ENCODE data around the gene SLC38A7.
"Not testable (repeated sequence)": the region's sequence is repeated elsewhere in the genome, so short reads cannot be mapped to it uniquely, and the experiment has no call there.

The SLC38A7 gene

GRCh38 chr16:58717994-58718393 is 33.4 kb upstream of the SLC38A7 start:
- Histone ChIP-seq H3K9me3 (ENCODE audit: control insufficient read depth, low read length) (no peaks in the 10 kb centered on the region), H3K36me3 (ENCODE audit: control insufficient read depth, insufficient read depth, low read length) (peaks cover 38% of the 10 kb centered on the region), H3K27me3 (ENCODE audit: control insufficient read depth, insufficient read depth, low read length, poor library complexity, severe bottlenecking) (no peaks in the 10 kb centered on the region), H3K4me3 (ENCODE audit: insufficient read depth, low read depth, low read length) (no peak overlapping the region), H3K27ac (ENCODE audit: insufficient read depth, low read depth, low read length, poor library complexity, severe bottlenecking) (no peak overlapping the region), H3K4me1 (ENCODE audit: control insufficient read depth, insufficient read depth, low read length) (no peaks in the 10 kb centered on the region)
- WGBS, 2 experiments: 94 to 96% methylated on average over 13 of the region's 13 CpGs

GRCh38 chr16:58716468-58716867 is 31.9 kb upstream of the SLC38A7 start:
- no peaks in the 10 kb centered on the region for H3K9me3 ChIP-seq (ENCODE audit: control insufficient read depth, low read length)
- 94 to 96% methylated on average over 8 of the region's 8 CpGs for WGBS, 2 experiments
- no peak overlapping the region for H3K4me3 ChIP-seq (ENCODE audit: insufficient read depth, low read depth, low read length)
- no peaks in the 10 kb centered on the region for H3K27me3 ChIP-seq (ENCODE audit: control insufficient read depth, insufficient read depth, low read length, poor library complexity, severe bottlenecking)
- H3K36me3 ChIP-seq (ENCODE audit: control insufficient read depth, insufficient read depth, low read length): peaks cover 45% of the 10 kb centered on the region
- no peaks in the 10 kb centered on the region for H3K4me1 ChIP-seq (ENCODE audit: control insufficient read depth, insufficient read depth, low read length)
- no peak overlapping the region for H3K27ac ChIP-seq (ENCODE audit: insufficient read depth, low read depth, low read length, poor library complexity, severe bottlenecking)

GRCh38 chr16:58713742-58714141 is 29.2 kb upstream of the SLC38A7 start:
- WGBS, 2 experiments: 100% methylated on average over 1 of the region's 1 CpG
- Histone ChIP-seq H3K27ac (ENCODE audit: insufficient read depth, low read depth, low read length, poor library complexity, severe bottlenecking) (no peak overlapping the region), H3K4me1 (ENCODE audit: control insufficient read depth, insufficient read depth, low read length) (no peaks in the 10 kb centered on the region), H3K27me3 (ENCODE audit: control insufficient read depth, insufficient read depth, low read length, poor library complexity, severe bottlenecking) (no peaks in the 10 kb centered on the region), H3K36me3 (ENCODE audit: control insufficient read depth, insufficient read depth, low read length) (peaks cover 41% of the 10 kb centered on the region), H3K4me3 (ENCODE audit: insufficient read depth, low read depth, low read length) (no peak overlapping the region), H3K9me3 (ENCODE audit: control insufficient read depth, low read length) (no peaks in the 10 kb centered on the region)

GRCh38 chr16:58709333-58709732 is 24.8 kb upstream of the SLC38A7 start:
- WGBS, 2 experiments: 93 to 96% methylated on average over 7 of the region's 7 CpGs
- Histone ChIP-seq H3K4me1 (ENCODE audit: control insufficient read depth, insufficient read depth, low read length) (no peaks in the 10 kb centered on the region), H3K27ac (ENCODE audit: insufficient read depth, low read depth, low read length, poor library complexity, severe bottlenecking) (no peak overlapping the region), H3K36me3 (ENCODE audit: control insufficient read depth, insufficient read depth, low read length) (peaks cover 31% of the 10 kb centered on the region), H3K4me3 (ENCODE audit: insufficient read depth, low read depth, low read length) (no peak overlapping the region), H3K9me3 (ENCODE audit: control insufficient read depth, low read length) (no peaks in the 10 kb centered on the region), H3K27me3 (ENCODE audit: control insufficient read depth, insufficient read depth, low read length, poor library complexity, severe bottlenecking) (no peaks in the 10 kb centered on the region)

- 84 to 95% methylated on average over 4 of the region's 4 CpGs for WGBS, 2 experiments
- Histone ChIP-seq H3K27me3 (ENCODE audit: control insufficient read depth, insufficient read depth, low read length, poor library complexity, severe bottlenecking) (no peaks in the 10 kb centered on the region), H3K36me3 (ENCODE audit: control insufficient read depth, insufficient read depth, low read length) (no peaks in the 10 kb centered on the region), H3K4me1 (ENCODE audit: control insufficient read depth, insufficient read depth, low read length) (no peaks in the 10 kb centered on the region), H3K27ac (ENCODE audit: insufficient read depth, low read depth, low read length, poor library complexity, severe bottlenecking) (no peak overlapping the region), H3K4me3 (ENCODE audit: insufficient read depth, low read depth, low read length) (no peak overlapping the region), H3K9me3 (ENCODE audit: control insufficient read depth, low read length) (no peaks in the 10 kb centered on the region)
Measured at GRCh38 chr16:58699151-58699550, 14.6 kb upstream of the SLC38A7 start.

GRCh38 chr16:58695368-58695767 is 10.8 kb upstream of the SLC38A7 start:
- H3K9me3 ChIP-seq (ENCODE audit: control insufficient read depth, low read length): no peaks in the 10 kb centered on the region
- WGBS, 2 experiments: 82 to 96% methylated on average over 1 of the region's 1 CpG
- no peaks in the 10 kb centered on the region for H3K4me1 ChIP-seq (ENCODE audit: control insufficient read depth, insufficient read depth, low read length)
- H3K27me3 ChIP-seq (ENCODE audit: control insufficient read depth, insufficient read depth, low read length, poor library complexity, severe bottlenecking): no peaks in the 10 kb centered on the region
- no peak overlapping the region for H3K27ac ChIP-seq (ENCODE audit: insufficient read depth, low read depth, low read length, poor library complexity, severe bottlenecking)
- H3K4me3 ChIP-seq (ENCODE audit: insufficient read depth, low read depth, low read length): no peak overlapping the region
- no peaks in the 10 kb centered on the region for H3K36me3 ChIP-seq (ENCODE audit: control insufficient read depth, insufficient read depth, low read length)

GRCh38 chr16:58692450-58692849 is 7.9 kb upstream of the SLC38A7 start:
- Histone ChIP-seq H3K4me1 (ENCODE audit: control insufficient read depth, insufficient read depth, low read length) (no peaks in the 10 kb centered on the region), H3K36me3 (ENCODE audit: control insufficient read depth, insufficient read depth, low read length) (no peaks in the 10 kb centered on the region), H3K27ac (ENCODE audit: insufficient read depth, low read depth, low read length, poor library complexity, severe bottlenecking) (no peak overlapping the region), H3K27me3 (ENCODE audit: control insufficient read depth, insufficient read depth, low read length, poor library complexity, severe bottlenecking) (no peaks in the 10 kb centered on the region), H3K9me3 (ENCODE audit: control insufficient read depth, low read length) (no peaks in the 10 kb centered on the region), H3K4me3 (ENCODE audit: insufficient read depth, low read depth, low read length) (no peak overlapping the region)
- no CpG with 5 or more reads among the region's 1 CpG for WGBS, 2 experiments

GRCh38 chr16:58686985-58687706 is 2.6 kb upstream of the SLC38A7 start:
- not testable (repeated sequence) for H3K9me3 ChIP-seq (ENCODE audit: control insufficient read depth, low read length); H3K27me3 ChIP-seq (ENCODE audit: control insufficient read depth, insufficient read depth, low read length, poor library complexity, severe bottlenecking); H3K27ac ChIP-seq (ENCODE audit: insufficient read depth, low read depth, low read length, poor library complexity, severe bottlenecking); H3K4me1 ChIP-seq (ENCODE audit: control insufficient read depth, insufficient read depth, low read length); H3K4me3 ChIP-seq (ENCODE audit: insufficient read depth, low read depth, low read length); H3K36me3 ChIP-seq (ENCODE audit: control insufficient read depth, insufficient read depth, low read length)
- WGBS, 2 experiments: 85 to 89% methylated on average over 7 to 8 of the region's 8 CpGs

- Histone ChIP-seq H3K36me3 (ENCODE audit: control insufficient read depth, insufficient read depth, low read length) (no peaks in the 10 kb centered on the region), H3K27me3 (ENCODE audit: control insufficient read depth, insufficient read depth, low read length, poor library complexity, severe bottlenecking) (no peaks in the 10 kb centered on the region), H3K4me3 (ENCODE audit: insufficient read depth, low read depth, low read length) (no peak overlapping the region), H3K4me1 (ENCODE audit: control insufficient read depth, insufficient read depth, low read length) (peaks cover 8% of the 10 kb centered on the region), H3K9me3 (ENCODE audit: control insufficient read depth, low read length) (no peaks in the 10 kb centered on the region), H3K27ac (ENCODE audit: insufficient read depth, low read depth, low read length, poor library complexity, severe bottlenecking) (no peak overlapping the region)
- WGBS, 2 experiments: 84% methylated on average over 6 of the region's 6 CpGs
Measured at GRCh38 chr16:58685084-58685449, 497 bp upstream of the SLC38A7 start.

GRCh38 chr16:58684001-58684353 is 593 bp downstream of the SLC38A7 start:
- no peak overlapping the region for H3K27ac ChIP-seq (ENCODE audit: insufficient read depth, low read depth, low read length, poor library complexity, severe bottlenecking)
- peaks cover 8% of the 10 kb centered on the region for H3K4me1 ChIP-seq (ENCODE audit: control insufficient read depth, insufficient read depth, low read length)
- H3K36me3 ChIP-seq (ENCODE audit: control insufficient read depth, insufficient read depth, low read length): no peaks in the 10 kb centered on the region
- WGBS, 2 experiments: 52 to 53% methylated on average over 3 of the region's 3 CpGs
- H3K27me3 ChIP-seq (ENCODE audit: control insufficient read depth, insufficient read depth, low read length, poor library complexity, severe bottlenecking): no peaks in the 10 kb centered on the region
- H3K4me3 ChIP-seq (ENCODE audit: insufficient read depth, low read depth, low read length): peak overlapping the region; percentile 90
- H3K9me3 ChIP-seq (ENCODE audit: control insufficient read depth, low read length): no peaks in the 10 kb centered on the region

GRCh38 chr16:58679763-58680162 is 4.8 kb downstream of the SLC38A7 start:
- Histone ChIP-seq H3K36me3 (ENCODE audit: control insufficient read depth, insufficient read depth, low read length) (peaks cover 5% of the 10 kb centered on the region), H3K27me3 (ENCODE audit: control insufficient read depth, insufficient read depth, low read length, poor library complexity, severe bottlenecking) (no peaks in the 10 kb centered on the region), H3K4me3 (ENCODE audit: insufficient read depth, low read depth, low read length) (no peak overlapping the region), H3K27ac (ENCODE audit: insufficient read depth, low read depth, low read length, poor library complexity, severe bottlenecking) (no peak overlapping the region), H3K4me1 (ENCODE audit: control insufficient read depth, insufficient read depth, low read length) (peaks cover 8% of the 10 kb centered on the region), H3K9me3 (ENCODE audit: control insufficient read depth, low read length) (no peaks in the 10 kb centered on the region)
- 94 to 96% methylated on average over 16 of the region's 16 CpGs for WGBS, 2 experiments

All from ectodermal cell (in vitro differentiated cells).